ENCODE measurements around the gene CASK.
"Not testable (repeated sequence)": the region's sequence is repeated elsewhere in the genome, so short reads cannot be mapped to it uniquely, and the experiment has no call there.

Gene CASK

GRCh38 chrX:41684940-41685339, 238.4 kb downstream of the CASK start:
- no peak for TF ChIP-seq CTCF (conservative IDR thresholded peaks at IDR 0.05; ENCODE audit: control insufficient read depth, insufficient read depth, low read depth, low read length)
- no peak for DNase-seq (ENCODE audit: low read depth)

GRCh38 chrX:41684138-41684537, 239.2 kb downstream of the CASK start:
- TF ChIP-seq CTCF (conservative IDR thresholded peaks at IDR 0.05; ENCODE audit: control insufficient read depth, insufficient read depth, low read depth, low read length) = no peak
- no peak overlapping the region for H3K4me3 ChIP-seq (ENCODE audit: control insufficient read depth, low read depth, low read length)
- peak; percentile 47 for DNase-seq (ENCODE audit: low read depth)

More at GRCh38 chrX:41684940-41685339, 238.4 kb downstream of the CASK start:
- H3K4me3 ChIP-seq (ENCODE audit: control insufficient read depth, low read depth, low read length) = no peak overlapping the region

GRCh38 chrX:41677183-41678060, 245.9 kb downstream of the CASK start:
- no peak overlapping the region for H3K4me3 ChIP-seq (ENCODE audit: control insufficient read depth, low read depth, low read length)
- no peak for TF ChIP-seq CTCF (conservative IDR thresholded peaks at IDR 0.05; ENCODE audit: control insufficient read depth, insufficient read depth, low read depth, low read length)
- no peak for DNase-seq (ENCODE audit: low read depth)

- DNase-seq (ENCODE audit: low read depth); H3K4me3 ChIP-seq (ENCODE audit: control insufficient read depth, low read depth, low read length): not testable (repeated sequence)
Measured at GRCh38 chrX:41676361-41676760, 247.0 kb downstream of the CASK start.

- no peak overlapping the region for H3K4me3 ChIP-seq (ENCODE audit: control insufficient read depth, low read depth, low read length)
- no peak for DNase-seq (ENCODE audit: low read depth)
- no peak for TF ChIP-seq CTCF (conservative IDR thresholded peaks at IDR 0.05; ENCODE audit: control insufficient read depth, insufficient read depth, low read depth, low read length)
Measured at GRCh38 chrX:41672643-41673042, 250.7 kb downstream of the CASK start.

- no peak overlapping the region for H3K4me3 ChIP-seq (ENCODE audit: control insufficient read depth, low read depth, low read length)
- DNase-seq (ENCODE audit: low read depth) = no peak
- no peak for TF ChIP-seq CTCF (conservative IDR thresholded peaks at IDR 0.05; ENCODE audit: control insufficient read depth, insufficient read depth, low read depth, low read length)
Measured at GRCh38 chrX:41671082-41671481, 252.3 kb downstream of the CASK start.

GRCh38 chrX:41670112-41670511, 253.2 kb downstream of the CASK start:
- H3K4me3 ChIP-seq (ENCODE audit: control insufficient read depth, low read depth, low read length) = no peak overlapping the region
- no peak for TF ChIP-seq CTCF (conservative IDR thresholded peaks at IDR 0.05; ENCODE audit: control insufficient read depth, insufficient read depth, low read depth, low read length)
- no peak for DNase-seq (ENCODE audit: low read depth)

All from fibroblast of mammary gland (primary cell).